Type B pancreatic cell (in vitro differentiated cells): ENCODE data around the gene SAMD14. TPM values are rescaled to one million over a fixed set of nuclear protein-coding genes. Genes with fewer than 3 reads are reported as not detected.

Experiments used
- DNase-seq: peaks from one replicate; pipeline ENCODE4 v3.0.0; 2021; ENCODE audit warnings: mixed read lengths; ENCODE audit not compliant: unreplicated experiment; ENCODE audit errors: extremely low spot score
- H3K27ac Mint-ChIP-seq: 2 replicates; pipeline ENCODE4 v1.8.0; 2021; ENCODE audit warnings: mild to moderate bottlenecking, mixed read lengths
- H3K27me3 Mint-ChIP-seq: 2 replicates; pipeline ENCODE4 v1.8.0; 2021; ENCODE audit warnings: mixed read lengths
- H3K36me3 Mint-ChIP-seq: 2 replicates; pipeline ENCODE4 v1.8.0; 2021; ENCODE audit warnings: mixed read lengths
- H3K4me1 Mint-ChIP-seq: one replicate; pipeline ENCODE4 v1.8.0; 2021; ENCODE audit warnings: mixed read lengths; ENCODE audit not compliant: unreplicated experiment
- H3K4me3 Mint-ChIP-seq: 2 replicates; pipeline ENCODE4 v1.8.0; 2021; ENCODE audit warnings: mild to moderate bottlenecking, mixed read lengths
- H3K9me3 Mint-ChIP-seq: 2 replicates; pipeline ENCODE4 v1.8.0; 2021; ENCODE audit warnings: mixed read lengths
- total RNA-seq: library from RNA; stranded (reverse); gene quantifications from 2 replicates; pipeline ENCODE4 v1.2.1, GENCODE V29; 2021; ENCODE audit warnings: low replicate concordance
- TF ChIP-seq, protein P1 (sequence below): fragments of 200-600 bp; sonication (generic); conservative IDR thresholded peaks from 2 replicates; pipeline ENCODE4 v1.5.0; 2021; ENCODE audit warnings: antibody characterized with exemption, mild to moderate bottlenecking

Gene SAMD14
- total RNA-seq, 1 donor from 2014 or later: 14.1 TPM

- no peaks in the 10 kb centered on the region for H3K36me3 Mint-ChIP-seq
- peaks cover 21% of the 10 kb centered on the region for H3K4me1 Mint-ChIP-seq
- peaks cover 5% of the 10 kb centered on the region for H3K27me3 Mint-ChIP-seq
- no peak for DNase-seq
- TF ChIP-seq, protein P1, sequence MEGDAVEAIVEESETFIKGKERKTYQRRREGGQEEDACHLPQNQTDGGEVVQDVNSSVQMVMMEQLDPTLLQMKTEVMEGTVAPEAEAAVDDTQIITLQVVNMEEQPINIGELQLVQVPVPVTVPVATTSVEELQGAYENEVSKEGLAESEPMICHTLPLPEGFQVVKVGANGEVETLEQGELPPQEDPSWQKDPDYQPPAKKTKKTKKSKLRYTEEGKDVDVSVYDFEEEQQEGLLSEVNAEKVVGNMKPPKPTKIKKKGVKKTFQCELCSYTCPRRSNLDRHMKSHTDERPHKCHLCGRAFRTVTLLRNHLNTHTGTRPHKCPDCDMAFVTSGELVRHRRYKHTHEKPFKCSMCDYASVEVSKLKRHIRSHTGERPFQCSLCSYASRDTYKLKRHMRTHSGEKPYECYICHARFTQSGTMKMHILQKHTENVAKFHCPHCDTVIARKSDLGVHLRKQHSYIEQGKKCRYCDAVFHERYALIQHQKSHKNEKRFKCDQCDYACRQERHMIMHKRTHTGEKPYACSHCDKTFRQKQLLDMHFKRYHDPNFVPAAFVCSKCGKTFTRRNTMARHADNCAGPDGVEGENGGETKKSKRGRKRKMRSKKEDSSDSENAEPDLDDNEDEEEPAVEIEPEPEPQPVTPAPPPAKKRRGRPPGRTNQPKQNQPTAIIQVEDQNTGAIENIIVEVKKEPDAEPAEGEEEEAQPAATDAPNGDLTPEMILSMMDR: no peak
- no peak overlapping the region for H3K4me3 Mint-ChIP-seq
- H3K27ac Mint-ChIP-seq: no peak overlapping the region
- no peaks in the 10 kb centered on the region for H3K9me3 Mint-ChIP-seq
Measured at GRCh38 chr17:50171371-50172071, 41.6 kb upstream of the SAMD14 start.

GRCh38 chr17:50170662-50171370 is 40.9 kb upstream of the SAMD14 start:
- DNase-seq: no peak
- TF ChIP-seq, protein P1: no peak
- Mint-ChIP-seq H3K4me3 (no peak overlapping the region), H3K9me3 (no peaks in the 10 kb centered on the region), H3K4me1 (peaks cover 21% of the 10 kb centered on the region), H3K27me3 (peaks cover 5% of the 10 kb centered on the region), H3K27ac (no peak overlapping the region), H3K36me3 (no peaks in the 10 kb centered on the region)

GRCh38 chr17:50169881-50170459 is 40.0 kb upstream of the SAMD14 start:
- peaks cover 5% of the 10 kb centered on the region for H3K27me3 Mint-ChIP-seq
- H3K4me1 Mint-ChIP-seq: peaks cover 21% of the 10 kb centered on the region
- DNase-seq: no peak
- no peaks in the 10 kb centered on the region for H3K9me3 Mint-ChIP-seq
- H3K4me3 Mint-ChIP-seq: no peak overlapping the region
- H3K36me3 Mint-ChIP-seq: no peaks in the 10 kb centered on the region
- H3K27ac Mint-ChIP-seq: no peak overlapping the region
- TF ChIP-seq, protein P1: no peak

GRCh38 chr17:50169121-50169764 is 39.3 kb upstream of the SAMD14 start:
- TF ChIP-seq, protein P1: peak; percentile 80
- H3K27me3 Mint-ChIP-seq: peaks cover 5% of the 10 kb centered on the region
- H3K4me1 Mint-ChIP-seq: peaks cover 21% of the 10 kb centered on the region
- no peaks in the 10 kb centered on the region for H3K9me3 Mint-ChIP-seq
- no peak for DNase-seq
- H3K27ac Mint-ChIP-seq: peak overlapping the region; percentile 49
- H3K36me3 Mint-ChIP-seq: no peaks in the 10 kb centered on the region
- peak overlapping the region; percentile 69 for H3K4me3 Mint-ChIP-seq

GRCh38 chr17:50168319-50168718 is 38.4 kb upstream of the SAMD14 start:
- Mint-ChIP-seq H3K27ac (no peak overlapping the region), H3K36me3 (no peaks in the 10 kb centered on the region), H3K27me3 (peaks cover 5% of the 10 kb centered on the region), H3K4me3 (no peak overlapping the region), H3K9me3 (no peaks in the 10 kb centered on the region), H3K4me1 (peaks cover 17% of the 10 kb centered on the region)
- TF ChIP-seq, protein P1: no peak
- DNase-seq: no peak
